Measurements from ENCODE around the gene ISLR. TPM values are rescaled to one million over a fixed set of nuclear protein-coding genes. Genes with fewer than 3 reads are reported as not detected.

Gene ISLR
- polyA plus RNA-seq, 2 of the 4 experiments (the other 2 are of a cell fraction) = 0.10 to 0.43 TPM

GRCh38 chr15:74155766-74156417, 17.6 kb upstream of the ISLR start:
- TF ChIP-seq EHMT2 (IDR thresholded peaks at IDR 0.05; ENCODE audit: low read depth) (no peak), MAZ (IDR thresholded peaks at IDR 0.05; ENCODE audit: borderline replicate concordance, low read depth, low read length) (no peak), ELK1 (IDR thresholded peaks at IDR 0.05; ENCODE audit: low read depth, low read length) (no peak), CHD4 (IDR thresholded peaks at IDR 0.05; ENCODE audit: borderline replicate concordance) (no peak), JUN (IDR thresholded peaks at IDR 0.05) (no peak), RCOR1 (IDR thresholded peaks at IDR 0.05; ENCODE audit: low read depth, low read length) (no peak), EP300 (IDR thresholded peaks at IDR 0.05) (no peak), MAFK (IDR thresholded peaks at IDR 0.05; ENCODE audit: partially characterized antibody) (no peak), HOXA7 (CRISPR knock-in tag; IDR thresholded peaks at IDR 0.05) (no peak)
- no peak for FAIRE-seq
- DNase-seq (ENCODE audit: low read depth in 1 of 2, low spot score in 1 of 2) = no peak
- ATAC-seq = no peak
- ChIA-PET CTCF (interaction anchor here (0.8 to 2.2 kb wide), 3 partner anchors 12 to 145 kb away, joined by 3 to 11 read pairs (median 3); partner anchors contain the start of gene STRA6), POLR2A (no interaction called here)
- H3K4me2 ChIP-seq = no peak overlapping the region
- 77% methylated on average over 14 of the region's 14 CpGs for WGBS (ENCODE audit: missing lambda C conversion rate)
- no peaks in the 10 kb centered on the region for H3K9me3 ChIP-seq
- H3K27ac ChIP-seq = no peak overlapping the region
- peaks cover 9% of the 10 kb centered on the region; the same call in 1 of the 3 replicates for H3K4me1 ChIP-seq
- H3K4me3 ChIP-seq = no peak overlapping the region

- 71% methylated on average over 7 of the region's 7 CpGs for WGBS (ENCODE audit: missing lambda C conversion rate)
- peaks cover 9% of the 10 kb centered on the region; the same call in 1 of the 3 replicates for H3K4me1 ChIP-seq
- H3K9me3 ChIP-seq = no peaks in the 10 kb centered on the region
- ChIA-PET CTCF (interaction anchor here (1.2 to 2.2 kb wide), 3 partner anchors 12 to 151 kb away, joined by 3 to 11 read pairs (median 4); no protein-coding TSS in a partner anchor), POLR2A (no interaction called here)
- FAIRE-seq (no peak), DNase-seq (ENCODE audit: low read depth in 1 of 2, low spot score in 1 of 2) (no peak), ATAC-seq (no peak)
- no peak overlapping the region for H3K27ac ChIP-seq
- H3K4me2 ChIP-seq = no peak overlapping the region
- TF ChIP-seq TFCP2L1 (CRISPR knock-in tag; IDR thresholded peaks at IDR 0.05) (no peak), PBX3 (IDR thresholded peaks at IDR 0.05) (no peak), POLR2AphosphoS2 (conservative IDR thresholded peaks at IDR 0.05; ENCODE audit: low read length) (no peak)
- H3K4me3 ChIP-seq = no peak overlapping the region
Observed at GRCh38 chr15:74156678-74157411, 16.7 kb upstream of the ISLR start.

GRCh38 chr15:74157868-74158827, 15.4 kb upstream of the ISLR start:
- H3K4me2 ChIP-seq = no peak overlapping the region
- no peaks in the 10 kb centered on the region for H3K9me3 ChIP-seq
- no peak for FAIRE-seq
- H3K4me1 ChIP-seq = peaks cover 9% of the 10 kb centered on the region; the same call in 1 of the 3 replicates
- H3K27ac ChIP-seq = no peak overlapping the region
- no peak for ATAC-seq
- no peak for DNase-seq (ENCODE audit: low read depth in 1 of 2, low spot score in 1 of 2)
- POLR2A ChIA-PET = no interaction called here
- H3K4me3 ChIP-seq = no peak overlapping the region
- 92% methylated on average over 9 of the region's 9 CpGs for WGBS (ENCODE audit: missing lambda C conversion rate)
- CTCF ChIA-PET = interaction anchor here (1.2 to 2.2 kb wide), 3 partner anchors 11 to 149 kb away, joined by 3 to 11 read pairs (median 4); no protein-coding TSS in a partner anchor
- TF ChIP-seq CBX2 (IDR thresholded peaks at IDR 0.05; ENCODE audit: borderline replicate concordance, low read depth) = no peak
- TF ChIP-seq CEBPB (IDR thresholded peaks at IDR 0.05) = no peak
- TF ChIP-seq JUN (IDR thresholded peaks at IDR 0.05) = no peak
- TF ChIP-seq HMGXB4 (CRISPR knock-in tag; IDR thresholded peaks at IDR 0.05; ENCODE audit: borderline replicate concordance) = no peak
- TF ChIP-seq CHD2 (IDR thresholded peaks at IDR 0.05; ENCODE audit: low read length, partially characterized antibody) = no peak
- no peak for TF ChIP-seq BHLHE40 (IDR thresholded peaks at IDR 0.05; ENCODE audit: low read depth, low read length)
- TF ChIP-seq BCL3 (IDR thresholded peaks at IDR 0.05) = no peak
- no peak for TF ChIP-seq NR3C1 (IDR thresholded peaks at IDR 0.05)
- TF ChIP-seq HOXB5 (CRISPR knock-in tag; IDR thresholded peaks at IDR 0.05) = no peak
- TF ChIP-seq EHF (CRISPR knock-in tag; IDR thresholded peaks at IDR 0.05) = no peak

All from A549 (cell line).